DND-41 (cell line): ENCODE data around the gene SLC27A1.

Source experiments
- EZH2 ChIP-seq: IDR thresholded peaks from 3 replicates; pipeline ENCODE4 v1.6.1; 2012; ENCODE audit warnings: borderline replicate concordance, low read depth, mild to moderate bottlenecking, moderate library complexity, low read length, inconsistent platforms; ENCODE audit not compliant: severe bottlenecking
- TF ChIP-seq, protein P1 (sequence below): IDR thresholded peaks from 2 replicates; pipeline ENCODE4 v1.5.1; 2012; ENCODE audit warnings: borderline replicate concordance, low read length, moderate library complexity, mild to moderate bottlenecking; ENCODE audit not compliant: poor library complexity, severe bottlenecking; ENCODE audit errors: extremely low read depth

DNA sequence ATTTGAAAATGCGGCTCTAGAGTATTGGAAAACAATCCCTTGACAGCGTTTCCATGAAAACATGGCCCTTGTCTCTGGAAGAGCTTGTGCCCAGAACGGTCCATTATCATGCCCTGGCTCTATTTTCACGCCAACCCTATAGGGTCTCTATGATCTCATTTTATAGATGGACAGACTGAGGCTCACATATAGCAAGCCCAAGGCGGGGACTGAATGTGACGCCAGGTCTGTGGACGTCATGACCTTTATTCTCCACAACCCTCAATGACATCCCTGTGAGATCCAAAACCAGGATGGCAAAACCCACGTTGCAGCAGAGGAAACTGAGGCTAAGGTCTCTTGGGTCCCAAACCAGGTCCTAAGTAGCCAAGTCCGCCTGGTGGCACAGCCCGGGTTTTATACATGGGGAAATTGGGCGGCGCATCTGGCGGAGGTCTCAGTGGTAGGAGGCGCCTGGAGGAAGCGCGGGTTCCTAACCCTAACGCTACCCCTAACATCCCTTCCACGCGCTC is 84.7 kb downstream of the SLC27A1 start:
- TF ChIP-seq, protein P1, sequence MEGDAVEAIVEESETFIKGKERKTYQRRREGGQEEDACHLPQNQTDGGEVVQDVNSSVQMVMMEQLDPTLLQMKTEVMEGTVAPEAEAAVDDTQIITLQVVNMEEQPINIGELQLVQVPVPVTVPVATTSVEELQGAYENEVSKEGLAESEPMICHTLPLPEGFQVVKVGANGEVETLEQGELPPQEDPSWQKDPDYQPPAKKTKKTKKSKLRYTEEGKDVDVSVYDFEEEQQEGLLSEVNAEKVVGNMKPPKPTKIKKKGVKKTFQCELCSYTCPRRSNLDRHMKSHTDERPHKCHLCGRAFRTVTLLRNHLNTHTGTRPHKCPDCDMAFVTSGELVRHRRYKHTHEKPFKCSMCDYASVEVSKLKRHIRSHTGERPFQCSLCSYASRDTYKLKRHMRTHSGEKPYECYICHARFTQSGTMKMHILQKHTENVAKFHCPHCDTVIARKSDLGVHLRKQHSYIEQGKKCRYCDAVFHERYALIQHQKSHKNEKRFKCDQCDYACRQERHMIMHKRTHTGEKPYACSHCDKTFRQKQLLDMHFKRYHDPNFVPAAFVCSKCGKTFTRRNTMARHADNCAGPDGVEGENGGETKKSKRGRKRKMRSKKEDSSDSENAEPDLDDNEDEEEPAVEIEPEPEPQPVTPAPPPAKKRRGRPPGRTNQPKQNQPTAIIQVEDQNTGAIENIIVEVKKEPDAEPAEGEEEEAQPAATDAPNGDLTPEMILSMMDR = no peak
- no peak for TF ChIP-seq EZH2
